WERI-Rb-1 (cell line): ENCODE data around the gene TMEM60.

Source experiments
- DNase-seq: peaks from one replicate; pipeline ENCODE4 v3.0.0-alpha.2; 2020
- H3K27ac ChIP-seq: fragments of 250-450 bp; sonication (Bioruptor Pico); 2 replicates; pipeline ENCODE4 v1.5.1; 2020; ENCODE audit warnings: mild to moderate bottlenecking, moderate library complexity
- H3K27me3 ChIP-seq: fragments of 250-450 bp; sonication (Bioruptor Pico); 2 replicates; pipeline ENCODE4 v1.5.1; 2021; ENCODE audit warnings: mild to moderate bottlenecking, low read depth, moderate library complexity; ENCODE audit not compliant: insufficient read depth, severe bottlenecking
- H3K36me3 ChIP-seq: fragments of 250-450 bp; sonication (Bioruptor Pico); 2 replicates; pipeline ENCODE4 v1.5.1; 2020; ENCODE audit warnings: mild to moderate bottlenecking, moderate library complexity
- H3K4me3 ChIP-seq: 2 replicates; pipeline ENCODE4 v1.5.1; 2011; ENCODE audit warnings: low read depth, mild to moderate bottlenecking, control low read depth, low read length
- H3K9me3 ChIP-seq: fragments of 250-450 bp; sonication (Bioruptor Pico); 2 replicates; pipeline ENCODE4 v1.5.1; 2021; ENCODE audit warnings: mild to moderate bottlenecking, moderate library complexity; ENCODE audit not compliant: severe bottlenecking
- CTCF ChIP-seq: IDR thresholded peaks from 2 replicates; pipeline ENCODE4 v1.5.1; 2011; ENCODE audit warnings: low read depth, mild to moderate bottlenecking, control low read depth, inconsistent platforms, low read length

TMEM60 gene

GRCh38 chr7:77799078-77799964 is 1.1 kb upstream of the TMEM60 start:
- Histone ChIP-seq H3K36me3 (peaks cover 11% of the 10 kb centered on the region), H3K4me3 (peak overlapping the region; percentile 77), H3K9me3 (no peaks in the 10 kb centered on the region), H3K27ac (peak overlapping the region; percentile 93), H3K27me3 (no peaks in the 10 kb centered on the region)
- peak; percentile 56 for DNase-seq
- TF ChIP-seq CTCF, result no peak

DNA sequence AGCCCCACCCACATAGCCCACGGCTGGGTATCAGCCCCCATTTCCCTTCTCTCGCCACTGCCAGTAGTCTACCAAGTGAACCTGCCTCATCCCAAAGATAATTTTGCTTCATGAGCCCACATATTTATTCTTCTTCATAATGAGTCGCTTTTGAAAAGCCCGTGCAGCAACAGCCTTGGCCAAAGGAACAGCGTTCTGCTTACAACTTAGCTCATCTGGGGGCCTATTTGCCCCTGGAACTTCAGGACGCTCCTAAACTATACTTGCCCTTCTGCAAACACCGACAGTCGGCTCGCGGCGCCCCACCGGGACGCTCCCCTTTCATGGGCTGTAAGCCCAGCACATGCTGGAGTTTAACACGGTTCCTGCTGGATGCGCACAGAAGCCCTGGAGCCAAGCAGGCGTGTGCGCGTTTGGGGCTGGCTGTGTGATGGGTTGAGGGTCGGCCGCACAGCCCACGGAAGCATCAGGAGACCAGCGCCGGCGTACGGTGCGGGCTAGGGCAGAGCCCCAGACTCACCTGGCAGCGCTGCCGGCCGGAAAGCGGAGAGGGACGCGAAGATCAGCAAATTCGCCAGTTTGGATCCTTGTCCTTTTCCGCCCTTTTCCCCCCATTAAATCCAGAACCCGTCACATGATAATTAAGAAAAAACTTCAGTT is 370 bp downstream of the TMEM60 start:
- Histone ChIP-seq H3K36me3 (peaks cover 19% of the 10 kb centered on the region), H3K27ac (peak overlapping the region; percentile 84), H3K27me3 (no peaks in the 10 kb centered on the region), H3K4me3 (peak overlapping the region; percentile 77), H3K9me3 (no peaks in the 10 kb centered on the region)
- no peak for DNase-seq
- no peak for TF ChIP-seq CTCF

GRCh38 chr7:77796960-77797359 is 1.3 kb downstream of the TMEM60 start:
- no peak for DNase-seq
- no peak for TF ChIP-seq CTCF
- Histone ChIP-seq H3K9me3 (no peaks in the 10 kb centered on the region), H3K4me3 (peak overlapping the region; percentile 77; the same call in 1 of the 2 replicates), H3K27me3 (no peaks in the 10 kb centered on the region), H3K27ac (no peak overlapping the region), H3K36me3 (peaks cover 19% of the 10 kb centered on the region)

DNA sequence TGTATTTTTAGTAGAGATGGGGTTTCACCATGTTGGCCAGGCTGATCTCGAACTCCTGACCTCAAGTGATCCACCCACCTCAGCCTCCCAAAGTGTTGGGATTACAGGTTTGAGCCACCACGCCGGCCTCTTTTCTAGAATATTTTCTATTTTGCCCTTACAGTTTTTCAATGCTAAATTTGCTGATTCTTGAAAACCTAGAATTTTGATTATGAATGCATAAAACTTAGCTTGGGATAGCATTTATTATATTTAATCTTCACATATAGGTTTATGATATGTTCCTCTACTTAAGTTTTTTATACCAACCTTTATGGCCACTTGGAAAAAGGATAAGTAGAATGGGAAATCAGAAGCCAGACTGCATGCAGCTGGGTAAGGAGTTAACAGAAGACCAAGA is 2.1 kb downstream of the TMEM60 start:
- H3K4me3 ChIP-seq, result no peak overlapping the region
- DNase-seq, result no peak
- no peaks in the 10 kb centered on the region for H3K9me3 ChIP-seq
- no peak for TF ChIP-seq CTCF
- H3K36me3 ChIP-seq, result peaks cover 19% of the 10 kb centered on the region
- H3K27me3 ChIP-seq, result no peaks in the 10 kb centered on the region
- no peak overlapping the region for H3K27ac ChIP-seq

DNA sequence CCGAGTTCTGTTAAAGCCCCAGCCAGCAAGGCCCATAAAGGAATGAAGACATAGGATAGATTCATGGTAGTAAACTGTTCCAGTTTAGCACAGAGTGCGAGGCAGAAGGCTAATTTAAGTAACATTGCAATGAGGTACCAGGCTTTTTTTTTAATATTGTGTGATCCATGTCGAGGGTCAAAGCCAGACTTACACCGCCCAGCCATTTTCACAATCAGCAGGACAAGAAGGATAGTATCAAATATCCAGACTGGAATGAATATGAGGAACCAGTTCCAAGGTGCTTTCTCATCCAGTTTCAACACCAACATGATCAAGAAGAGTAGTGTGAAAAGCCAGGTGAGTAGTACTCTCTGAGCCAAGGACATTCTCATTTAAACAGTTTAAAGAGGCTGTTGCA is 4.2 kb downstream of the TMEM60 start:
- Histone ChIP-seq H3K27ac (no peak overlapping the region), H3K4me3 (no peak overlapping the region), H3K36me3 (peaks cover 17% of the 10 kb centered on the region), H3K9me3 (no peaks in the 10 kb centered on the region), H3K27me3 (no peaks in the 10 kb centered on the region)
- DNase-seq, result no peak
- no peak for TF ChIP-seq CTCF
